MCF 10A (cell line): ENCODE measurements around the gene RTN4R. TPM values are rescaled to one million over a fixed set of nuclear protein-coding genes. Genes with fewer than 3 reads are reported as not detected.

ENCODE experiments used
- BruUV-seq: library from RNA; stranded (reverse); fragments of 400-500 nt; replicated peaks from 2 replicates; lab custom pipeline; 2021; lab: Mats Ljungman, UMichigan
- CTCF ChIA-PET: fragments of 300-600 bp; sonication (Branson Sonifier 250); formaldehyde crosslinking; extraction: SDS; loops from one replicate; lab custom pipeline; 2021; ENCODE audit warnings: antibody characterized with exemption, inconsistent platforms; lab: Yijun Ruan, JAX
- POLR2A ChIA-PET: fragments of 300-600, 350-650 bp; sonication (Branson Sonifier 250); formaldehyde crosslinking; extraction: SDS; loops from one replicate; lab custom pipeline; 2020; ENCODE audit warnings: antibody characterized with exemption, inconsistent platforms; lab: Yijun Ruan, JAX
- DNase-seq: peaks from one replicate; pipeline ENCODE4 v3.0.0-alpha.2; 2018; ENCODE audit not compliant: unreplicated experiment
- H3K27ac Mint-ChIP-seq: one replicate; pipeline ENCODE4 v1.8.0; 2022; ENCODE audit warnings: mild to moderate bottlenecking, low read depth, mixed read lengths; ENCODE audit not compliant: unreplicated experiment
- H3K27me3 Mint-ChIP-seq: one replicate; pipeline ENCODE4 v1.8.0; 2022; ENCODE audit warnings: mixed read lengths; ENCODE audit not compliant: insufficient read depth, unreplicated experiment
- H3K36me3 Mint-ChIP-seq: one replicate; pipeline ENCODE4 v1.8.0; 2022; ENCODE audit warnings: mild to moderate bottlenecking, moderate library complexity, mixed read lengths; ENCODE audit not compliant: insufficient read depth, unreplicated experiment
- H3K4me1 Mint-ChIP-seq: one replicate; pipeline ENCODE4 v1.8.0; 2022; ENCODE audit warnings: mixed read lengths; ENCODE audit not compliant: insufficient read depth, unreplicated experiment
- H3K4me3 Mint-ChIP-seq: one replicate; pipeline ENCODE4 v1.8.0; 2022; ENCODE audit warnings: mild to moderate bottlenecking, moderate library complexity, mixed read lengths; ENCODE audit not compliant: unreplicated experiment
- H3K9me3 Mint-ChIP-seq: one replicate; pipeline ENCODE4 v1.8.0; 2022; ENCODE audit warnings: mixed read lengths; ENCODE audit not compliant: unreplicated experiment
- CTCF ChIP-seq: fragments of 200-600 bp; IDR thresholded peaks from one replicate; pipeline ENCODE4 v1.8.0; 2022; ENCODE audit warnings: antibody characterized with exemption, mild to moderate bottlenecking; ENCODE audit not compliant: unreplicated experiment
- intact Hi-C: fragments of 100-400 bp; cut with micrococcal nuclease; formaldehyde crosslinking; loops from 2 replicates; pipeline ENCODE4 v1.14.1; 2022
- total RNA-seq: library from RNA; stranded (reverse); gene quantifications from 2 replicates; pipeline ENCODE4 v1.2.3, GENCODE V29; 2022

Gene RTN4R
- total RNA-seq, 1 experiment from 2014 or later = 2.7 TPM

DNA sequence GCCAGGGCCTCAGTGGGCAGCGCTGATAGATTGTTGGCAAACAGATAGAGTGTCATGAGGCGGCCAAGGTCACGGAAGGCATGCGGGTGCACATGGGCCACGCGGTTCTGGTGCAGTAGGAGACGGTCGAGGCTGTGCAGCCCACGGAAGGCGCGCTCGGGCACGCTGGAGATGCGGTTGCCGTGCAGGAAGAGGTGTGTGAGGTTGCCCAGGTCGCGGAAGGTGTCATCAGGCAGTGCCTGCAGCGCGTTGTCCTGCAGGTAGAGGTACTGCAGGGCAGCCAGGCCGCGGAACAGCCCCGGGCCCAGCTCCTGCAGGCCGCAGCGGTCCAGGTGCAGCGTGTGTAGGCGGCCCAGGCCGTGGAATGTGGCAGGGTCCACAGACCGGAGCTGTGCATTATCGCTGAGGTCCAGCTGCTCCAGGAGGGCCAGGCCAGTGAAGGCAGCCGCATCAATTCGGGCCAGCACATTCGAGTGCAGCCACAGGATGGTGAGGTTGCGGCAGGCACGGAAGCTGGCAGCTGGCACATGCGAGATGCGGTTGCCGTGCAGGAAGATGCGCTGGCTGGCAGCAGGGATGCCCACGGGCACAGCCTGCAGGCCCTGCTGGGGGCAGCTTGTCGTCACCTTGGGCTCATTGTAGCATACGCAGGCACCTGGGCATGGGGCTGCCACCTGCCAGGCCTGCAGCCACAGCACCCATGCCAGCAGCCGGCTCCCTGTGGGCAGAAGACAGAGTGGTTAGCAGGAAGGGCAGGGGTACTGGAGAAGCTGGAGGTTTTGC is 25.5 kb downstream of the RTN4R start:
- Mint-ChIP-seq H3K4me1 (no peaks in the 10 kb centered on the region), H3K27me3 (no peaks in the 10 kb centered on the region), H3K4me3 (no peak overlapping the region), H3K27ac (no peak overlapping the region), H3K9me3 (no peaks in the 10 kb centered on the region), H3K36me3 (no peaks in the 10 kb centered on the region)
- TF ChIP-seq CTCF = no peak
- DNase-seq = no peak
- intact Hi-C loops = no loop called here
- POLR2A ChIA-PET = interaction anchor here (0.5 kb wide), 1 partner anchor 49 kb away, joined by 5 read pairs; no protein-coding TSS in a partner anchor
- BruUV-seq = no TSS peak
- CTCF ChIA-PET = no interaction called here

DNA sequence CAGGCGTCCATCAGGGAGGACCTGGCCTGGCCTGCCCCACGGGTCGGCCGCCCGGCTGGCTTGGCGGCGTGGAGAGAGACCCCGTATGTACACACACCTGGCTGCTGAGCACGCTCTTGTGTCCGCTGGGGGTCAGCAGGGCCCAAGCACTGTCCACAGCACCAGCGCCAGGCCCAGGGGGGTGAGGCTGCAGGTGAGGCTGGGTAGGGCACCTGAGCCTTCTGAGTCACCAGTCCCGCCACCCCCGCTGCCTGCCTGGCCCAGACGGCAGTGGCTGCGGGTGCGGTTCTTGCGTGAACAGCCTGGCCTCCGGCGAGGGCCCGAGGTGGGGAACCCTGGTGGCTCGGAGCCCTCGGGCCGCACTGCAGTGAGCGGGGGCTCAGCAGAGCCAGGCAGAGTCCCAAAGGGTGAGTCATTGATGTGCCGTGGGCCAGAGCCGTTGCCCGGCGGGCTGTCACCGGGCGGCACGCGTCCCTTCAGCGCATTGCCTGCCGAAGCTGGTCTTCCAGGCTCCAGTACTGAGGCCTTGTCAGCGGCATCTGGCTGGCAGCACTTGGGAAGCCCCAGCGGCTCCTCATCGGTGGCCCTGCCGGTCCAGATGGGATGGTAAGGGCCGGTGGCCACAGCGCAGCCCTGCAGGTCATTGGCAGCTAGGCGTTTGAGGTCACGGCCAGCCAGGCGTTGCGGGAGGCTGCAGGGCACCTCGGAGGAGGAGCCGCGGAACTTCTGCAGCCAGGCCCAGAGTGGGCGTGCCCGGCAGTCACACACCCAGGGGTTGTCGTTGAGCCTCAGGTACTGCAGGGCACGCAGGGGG is 26.3 kb downstream of the RTN4R start:
- intact Hi-C loops = no loop called here
- H3K4me3 Mint-ChIP-seq = no peak overlapping the region
- no TSS peak for BruUV-seq
- H3K9me3 Mint-ChIP-seq = no peaks in the 10 kb centered on the region
- H3K36me3 Mint-ChIP-seq = no peaks in the 10 kb centered on the region
- no peak for DNase-seq
- no peaks in the 10 kb centered on the region for H3K4me1 Mint-ChIP-seq
- no peak overlapping the region for H3K27ac Mint-ChIP-seq
- POLR2A ChIA-PET = interaction anchor here (0.5 kb wide), 1 partner anchor 50 kb away, joined by 5 read pairs; no protein-coding TSS in a partner anchor
- no peaks in the 10 kb centered on the region for H3K27me3 Mint-ChIP-seq
- no peak for TF ChIP-seq CTCF
- CTCF ChIA-PET = no interaction called here

DNA sequence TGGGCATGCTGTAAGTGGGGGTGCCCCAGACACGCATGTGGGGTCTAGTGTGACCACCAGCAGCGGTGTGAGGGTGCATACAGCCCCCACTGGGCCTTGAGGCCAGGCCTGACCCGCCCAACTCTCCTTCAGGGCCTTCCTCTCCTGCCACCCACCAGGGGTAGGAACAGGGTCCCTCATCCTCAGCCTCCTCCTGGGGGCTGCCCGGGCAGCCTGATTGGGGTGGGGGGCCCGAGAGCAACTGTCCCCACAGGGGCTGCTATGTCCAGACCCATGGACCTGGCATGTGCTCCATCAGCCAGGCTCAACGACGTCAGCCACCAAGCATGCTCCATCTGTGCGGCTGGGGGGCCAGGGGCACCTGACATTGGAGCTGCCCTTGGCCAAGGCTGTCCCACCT is 27.2 kb downstream of the RTN4R start:
- no peaks in the 10 kb centered on the region for H3K4me1 Mint-ChIP-seq
- H3K27ac Mint-ChIP-seq = no peak overlapping the region
- CTCF ChIA-PET = interaction anchor here (0.5 kb wide), 1 partner anchor 289 kb away, joined by 3 read pairs; no protein-coding TSS in a partner anchor

More for the DNA sequence above, 27.2 kb downstream of the RTN4R start:
- no peaks in the 10 kb centered on the region for H3K9me3 Mint-ChIP-seq
- no peaks in the 10 kb centered on the region for H3K36me3 Mint-ChIP-seq
- no peak overlapping the region for H3K4me3 Mint-ChIP-seq
- H3K27me3 Mint-ChIP-seq = no peaks in the 10 kb centered on the region
- BruUV-seq = no TSS peak
- TF ChIP-seq CTCF = no peak
- no peak for DNase-seq
- POLR2A ChIA-PET = no interaction called here
- intact Hi-C loops = no loop called here
